Measurements from ENCODE around the gene POU3F1. TPM values are rescaled to one million over a fixed set of nuclear protein-coding genes. Genes with fewer than 3 reads are reported as not detected.

The POU3F1 gene
- total and polyA plus RNA-seq, 10 of the 15 experiments (the other 5 are each of a cell fraction or from before 2014, with no cell fraction given) = 0.04 to 0.53 (median 0.10) TPM; not detected in 3

DNA sequence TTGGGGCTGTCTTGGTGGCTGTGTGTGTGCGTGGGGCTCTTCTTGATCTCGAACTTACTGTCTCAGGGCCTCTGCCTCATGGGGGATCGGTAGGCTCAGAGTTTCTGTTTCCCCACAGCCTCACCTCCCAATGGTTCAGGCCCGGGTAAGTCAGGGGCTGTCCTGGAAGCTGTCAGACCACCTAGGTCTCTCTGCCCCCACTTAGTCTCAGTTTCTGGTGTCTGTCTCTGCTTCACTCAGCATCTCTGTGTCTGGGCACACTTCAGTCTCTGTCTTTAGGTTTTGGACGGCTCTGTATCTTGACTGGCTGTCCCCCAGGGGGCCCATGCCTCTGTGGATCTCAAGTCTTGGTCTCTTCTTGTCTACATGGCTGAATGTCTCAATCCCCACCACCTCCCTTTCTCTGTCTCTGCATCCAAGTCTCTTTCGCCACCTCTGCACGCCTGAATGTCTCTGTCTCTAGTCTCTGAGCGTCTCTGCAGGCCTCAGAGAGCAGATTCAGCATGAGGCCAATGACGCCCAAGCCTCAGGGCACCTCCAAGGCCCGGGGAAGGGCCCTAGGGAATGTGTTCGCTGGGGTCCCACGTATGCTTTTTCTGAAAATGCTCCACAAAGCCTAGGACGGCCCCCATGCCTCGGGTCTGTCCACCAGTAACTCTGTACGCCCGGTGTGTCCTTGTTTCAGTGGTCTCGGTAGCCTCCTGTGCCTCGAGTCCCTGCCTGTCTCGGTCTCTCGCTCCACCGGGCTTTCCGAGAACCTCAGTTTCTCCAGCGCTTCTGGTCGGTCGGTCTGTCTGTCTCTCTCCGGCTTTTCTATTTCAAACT lies 42.1 kb downstream of the POU3F1 start:
- POLR2A ChIA-PET = interaction anchor here (1.7 kb wide), 1 partner anchor 9 kb away, joined by 4 read pairs; no protein-coding TSS in a partner anchor
- BruUV-seq (replicated peaks) = TSS peak; percentile 84
- TF ChIP-seq NR2C2 (IDR thresholded peaks at IDR 0.05; ENCODE audit: borderline replicate concordance, control insufficient read depth, insufficient read length, low read depth) (no peak), E2F8 (IDR thresholded peaks at IDR 0.05; ENCODE audit: low read depth, partially characterized antibody) (no peak), CBX5 (IDR thresholded peaks at IDR 0.05; ENCODE audit: low read depth) (no peak), CEBPB (IDR thresholded peaks at IDR 0.05; ENCODE audit: borderline replicate concordance in 1 of 2, low read depth in 2 of 2, low read length in 2 of 2) (no peak), IKZF1 (conservative IDR thresholded peaks at IDR 0.05) (no peak), MTA2 (IDR thresholded peaks at IDR 0.05; ENCODE audit: low read depth) (0 out of 2 replicates have a peak, but pooled peaks have one; percentile 11), CHD4 (IDR thresholded peaks at IDR 0.05) (no peak), TBL1XR1 (IDR thresholded peaks at IDR 0.05; ENCODE audit: low read depth, low read length) (no peak), HDGF (IDR thresholded peaks at IDR 0.05) (peak; percentile 50; the same call in 1 of the 2 replicates), SMARCA5 (IDR thresholded peaks at IDR 0.05) (no peak), NBN (IDR thresholded peaks at IDR 0.05) (0 out of 2 replicates have a peak, but pooled peaks have one; percentile 26), USF2 (IDR thresholded peaks at IDR 0.05; ENCODE audit: borderline replicate concordance, low read depth, low read length) (no peak), TCF12 (IDR thresholded peaks at IDR 0.05; ENCODE audit: low read depth, low read length) (no peak)
- TF ChIP-seq, protein P1, sequence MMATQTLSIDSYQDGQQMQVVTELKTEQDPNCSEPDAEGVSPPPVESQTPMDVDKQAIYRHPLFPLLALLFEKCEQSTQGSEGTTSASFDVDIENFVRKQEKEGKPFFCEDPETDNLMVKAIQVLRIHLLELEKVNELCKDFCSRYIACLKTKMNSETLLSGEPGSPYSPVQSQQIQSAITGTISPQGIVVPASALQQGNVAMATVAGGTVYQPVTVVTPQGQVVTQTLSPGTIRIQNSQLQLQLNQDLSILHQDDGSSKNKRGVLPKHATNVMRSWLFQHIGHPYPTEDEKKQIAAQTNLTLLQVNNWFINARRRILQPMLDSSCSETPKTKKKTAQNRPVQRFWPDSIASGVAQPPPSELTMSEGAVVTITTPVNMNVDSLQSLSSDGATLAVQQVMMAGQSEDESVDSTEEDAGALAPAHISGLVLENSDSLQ (IDR thresholded peaks at IDR 0.05) = no peak
- TF ChIP-seq, protein P2, sequence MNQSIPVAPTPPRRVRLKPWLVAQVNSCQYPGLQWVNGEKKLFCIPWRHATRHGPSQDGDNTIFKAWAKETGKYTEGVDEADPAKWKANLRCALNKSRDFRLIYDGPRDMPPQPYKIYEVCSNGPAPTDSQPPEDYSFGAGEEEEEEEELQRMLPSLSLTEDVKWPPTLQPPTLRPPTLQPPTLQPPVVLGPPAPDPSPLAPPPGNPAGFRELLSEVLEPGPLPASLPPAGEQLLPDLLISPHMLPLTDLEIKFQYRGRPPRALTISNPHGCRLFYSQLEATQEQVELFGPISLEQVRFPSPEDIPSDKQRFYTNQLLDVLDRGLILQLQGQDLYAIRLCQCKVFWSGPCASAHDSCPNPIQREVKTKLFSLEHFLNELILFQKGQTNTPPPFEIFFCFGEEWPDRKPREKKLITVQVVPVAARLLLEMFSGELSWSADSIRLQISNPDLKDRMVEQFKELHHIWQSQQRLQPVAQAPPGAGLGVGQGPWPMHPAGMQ (IDR thresholded peaks at IDR 0.05; ENCODE audit: borderline replicate concordance) = no peak
- TF ChIP-seq, protein P3, sequence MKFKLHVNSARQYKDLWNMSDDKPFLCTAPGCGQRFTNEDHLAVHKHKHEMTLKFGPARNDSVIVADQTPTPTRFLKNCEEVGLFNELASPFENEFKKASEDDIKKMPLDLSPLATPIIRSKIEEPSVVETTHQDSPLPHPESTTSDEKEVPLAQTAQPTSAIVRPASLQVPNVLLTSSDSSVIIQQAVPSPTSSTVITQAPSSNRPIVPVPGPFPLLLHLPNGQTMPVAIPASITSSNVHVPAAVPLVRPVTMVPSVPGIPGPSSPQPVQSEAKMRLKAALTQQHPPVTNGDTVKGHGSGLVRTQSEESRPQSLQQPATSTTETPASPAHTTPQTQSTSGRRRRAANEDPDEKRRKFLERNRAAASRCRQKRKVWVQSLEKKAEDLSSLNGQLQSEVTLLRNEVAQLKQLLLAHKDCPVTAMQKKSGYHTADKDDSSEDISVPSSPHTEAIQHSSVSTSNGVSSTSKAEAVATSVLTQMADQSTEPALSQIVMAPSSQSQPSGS (IDR thresholded peaks at IDR 0.05; ENCODE audit: low read length) = no peak
- FAIRE-seq (peak; percentile 93), DNase-seq (ENCODE audit: low read depth, low spot score) (no peak), ATAC-seq (peak; percentile 43)
- 2% methylated on average over 26 of the region's 26 CpGs for WGBS (ENCODE audit: insufficient coverage, insufficient replicate concordance, low lambda C conversion rate, missing lambda C conversion rate)
- H2AFZ ChIP-seq (ENCODE audit: control insufficient read depth, low read depth, low read length) = peak overlapping the region; percentile 33
- H3K9me3 ChIP-seq (replicated peaks; ENCODE audit: control insufficient read depth, insufficient read depth, low read length) = no peaks in the 10 kb centered on the region
- H3K27ac ChIP-seq (ENCODE audit: control insufficient read depth, insufficient read depth) = peak overlapping the region; percentile 5
- no peaks in the 10 kb centered on the region for H4K20me1 ChIP-seq (ENCODE audit: control insufficient read depth, insufficient read depth)
- intact Hi-C loops (cut with micrococcal nuclease; ENCODE audit: unreplicated experiment) = no loop called here
- H3K4me1 ChIP-seq (ENCODE audit: control insufficient read depth, insufficient read depth, low read length) = peaks cover 29% of the 10 kb centered on the region
- in situ Hi-C loops (cut with MboI) = no loop called here
- 0 out of 4 replicates have a peak, but pooled peaks cover 0 to 2% of the 10 kb centered on the region in 2 experiments for H3K27me3 ChIP-seq (replicated peaks in 1 of 2; ENCODE audit: control insufficient read depth in 2 of 2, insufficient read depth in 2 of 2, low read length in 1 of 2)
- peak overlapping the region; percentile 69 for H3K9ac ChIP-seq (ENCODE audit: control insufficient read depth, insufficient read depth, low read length)
- RAD21 ChIA-PET (ENCODE audit: unreplicated experiment) = interaction anchor here (0.7 to 1.2 kb wide), 2 partner anchors 15 to 49 kb away, joined by 3 read pairs; no protein-coding TSS in a partner anchor
- peak overlapping the region; percentile 72 for H3K4me3 ChIP-seq
- peaks cover 18% of the 10 kb centered on the region for H3K79me2 ChIP-seq (ENCODE audit: control insufficient read depth, insufficient read depth, low read length)
- CTCF ChIA-PET = interaction anchor here (0.7 to 1.2 kb wide), 4 partner anchors 8 to 56 kb away, joined by 3 to 9 read pairs (median 4); partner anchors contain the start of genes SF3A3 and UTP11
- peak overlapping the region; percentile 56 for H3K4me2 ChIP-seq (ENCODE audit: control insufficient read depth, insufficient read depth)
- SMC1A ChIA-PET (ENCODE audit: uncharacterized antibody, unreplicated experiment) = interaction anchor here (1.1 kb wide), 2 partner anchors 9 to 11 kb away, joined by 3 read pairs; no protein-coding TSS in a partner anchor
- H3K36me3 ChIP-seq (ENCODE audit: control insufficient read depth in 2 of 2, insufficient read depth in 2 of 2, low read length in 1 of 2) = no peaks in the 10 kb centered on the region

Measured in GM12878 (cell line).